HEK293 (cell line): ENCODE measurements around the gene GPHN.

Source experiments
- CTCF ChIA-PET: fragments of 350-600 bp; formaldehyde crosslinking; extraction: SDS; loops from one replicate; lab custom pipeline; 2021; ENCODE audit warnings: antibody characterized with exemption; lab: Yijun Ruan, JAX
- POLR2A ChIA-PET: fragments of 300-600 bp; formaldehyde crosslinking; extraction: SDS; loops from one replicate; lab custom pipeline; 2020; ENCODE audit warnings: antibody characterized with exemption, inconsistent platforms; lab: Yijun Ruan, JAX
- H3K27ac ChIP-seq: fragments of 200-500 bp; sonication (Bioruptor generic); 2 replicates; pipeline ENCODE4 v1.5.1; 2014; ENCODE audit warnings: low read depth, low read length, control low read depth, inconsistent platforms; ENCODE audit errors: extremely low read depth
- H3K36me3 ChIP-seq, 2 experiments: fragments of 200-500 bp in 1 of 2; sonication (Bioruptor generic) in 1 of 2; 1 replicate in 1 of 2; 2 replicates in 1 of 2; pipeline ENCODE4 v1.5.1; 2014 to 2017; ENCODE audit warnings: inconsistent platforms in 2 of 2, low read length in 2 of 2; ENCODE audit not compliant: control insufficient read depth in 2 of 2, insufficient read depth in 1 of 2
- H3K4me1 ChIP-seq: fragments of 200-500 bp; sonication (Bioruptor generic); 2 replicates; pipeline ENCODE4 v1.5.1; 2014; ENCODE audit warnings: mild to moderate bottlenecking, low read length, inconsistent platforms; ENCODE audit not compliant: control insufficient read depth, insufficient read depth
- H3K4me3 ChIP-seq: 2 replicates; pipeline ENCODE4 v1.5.1; 2011; ENCODE audit warnings: low read depth, mild to moderate bottlenecking, control low read depth, low read length, moderate library complexity
- H3K9me3 ChIP-seq: fragments of 200-500 bp; sonication (Bioruptor generic); 2 replicates; pipeline ENCODE4 v1.5.1; 2014; ENCODE audit warnings: low read depth, low read length, inconsistent platforms; ENCODE audit not compliant: control insufficient read depth, insufficient read depth
- GFI1B ChIP-seq: fragments of 450-650 bp; formaldehyde crosslinking; IDR thresholded peaks from 2 replicates; pipeline ENCODE4 v1.5.1; 2016; ENCODE audit warnings: missing biosample characterization, missing genetic modification characterization
- KLF7 ChIP-seq: fragments of 450-650 bp; formaldehyde crosslinking; IDR thresholded peaks from 2 replicates; pipeline ENCODE4 v1.5.1; 2016; ENCODE audit warnings: missing biosample characterization, missing genetic modification characterization, borderline replicate concordance
- KLF8 ChIP-seq: fragments of 450-650 bp; formaldehyde crosslinking; IDR thresholded peaks from 2 replicates; pipeline ENCODE4 v1.5.1; 2016; ENCODE audit warnings: missing biosample characterization, missing genetic modification characterization
- MEIS1 ChIP-seq: sonication (generic); formaldehyde crosslinking; IDR thresholded peaks from 2 replicates; pipeline ENCODE4 v1.8.1; 2022; ENCODE audit warnings: missing genetic modification reagents, mild to moderate bottlenecking, borderline replicate concordance
- RBAK ChIP-seq: fragments of 450-650 bp; formaldehyde crosslinking; IDR thresholded peaks from 2 replicates; pipeline ENCODE4 v1.5.1; 2016; ENCODE audit warnings: missing biosample characterization, missing genetic modification characterization
- REPIN1 ChIP-seq: fragments of 450-650 bp; formaldehyde crosslinking; IDR thresholded peaks from 2 replicates; pipeline ENCODE4 v1.5.1; 2017; ENCODE audit warnings: missing biosample characterization, missing genetic modification characterization, low read depth
- SETDB1 ChIP-seq: IDR thresholded peaks from one replicate; pipeline ENCODE4 v1.6.1; 2017; ENCODE audit warnings: mild to moderate bottlenecking, low read length, moderate library complexity, mixed read lengths; ENCODE audit not compliant: insufficient read length
- YY1 ChIP-seq: fragments of 450-650 bp; formaldehyde crosslinking; IDR thresholded peaks from 2 replicates; pipeline ENCODE4 v1.5.1; 2018; ENCODE audit warnings: missing biosample characterization, missing genetic modification characterization
- ZBTB1 ChIP-seq: fragments of 450-650 bp; formaldehyde crosslinking; IDR thresholded peaks from 2 replicates; pipeline ENCODE4 v1.5.1; 2016; ENCODE audit warnings: missing biosample characterization, missing genetic modification characterization
- ZNF157 ChIP-seq: fragments of 450-650 bp; formaldehyde crosslinking; IDR thresholded peaks from 2 replicates; pipeline ENCODE4 v1.5.1; 2016; ENCODE audit warnings: missing biosample characterization, missing genetic modification characterization
- ZNF19 ChIP-seq: fragments of 450-650 bp; formaldehyde crosslinking; IDR thresholded peaks from 2 replicates; pipeline ENCODE4; 2016; ENCODE audit warnings: missing biosample characterization, missing genetic modification characterization, low read depth
- ZNF202 ChIP-seq: fragments of 450-650 bp; formaldehyde crosslinking; IDR thresholded peaks from 2 replicates; pipeline ENCODE4 v1.5.1; 2016; ENCODE audit warnings: missing biosample characterization, missing genetic modification characterization, borderline replicate concordance
- ZNF239 ChIP-seq: fragments of 450-650 bp; formaldehyde crosslinking; IDR thresholded peaks from 2 replicates; pipeline ENCODE4 v1.5.1; 2016; ENCODE audit warnings: missing biosample characterization, missing genetic modification characterization
- ZNF324 ChIP-seq: fragments of 450-650 bp; formaldehyde crosslinking; IDR thresholded peaks from 2 replicates; pipeline ENCODE4 v1.5.1; 2016; ENCODE audit warnings: missing biosample characterization, missing genetic modification characterization
- ZNF366 ChIP-seq: fragments of 450-650 bp; formaldehyde crosslinking; conservative IDR thresholded peaks from 2 replicates; pipeline ENCODE4 v1.5.1; 2016; ENCODE audit warnings: missing biosample characterization, missing genetic modification characterization
- ZNF521 ChIP-seq: fragments of 450-650 bp; formaldehyde crosslinking; IDR thresholded peaks from 2 replicates; pipeline ENCODE4 v1.5.1; 2017; ENCODE audit warnings: missing biosample characterization, mild to moderate bottlenecking, missing genetic modification characterization
- ZNF561 ChIP-seq: fragments of 450-650 bp; IDR thresholded peaks from 2 replicates; pipeline ENCODE4 v1.5.1; 2018; ENCODE audit warnings: missing biosample characterization, missing genetic modification characterization, borderline replicate concordance
- ZNF596 ChIP-seq: fragments of 450-650 bp; IDR thresholded peaks from 2 replicates; pipeline ENCODE4 v1.5.0; 2018; ENCODE audit warnings: missing biosample characterization, mild to moderate bottlenecking, missing genetic modification characterization, moderate library complexity
- ZNF610 ChIP-seq: fragments of 450-650 bp; formaldehyde crosslinking; IDR thresholded peaks from 2 replicates; pipeline ENCODE4 v1.5.1; 2016; ENCODE audit warnings: missing biosample characterization, missing genetic modification characterization, borderline replicate concordance
- ZNF629 ChIP-seq: fragments of 450-650 bp; formaldehyde crosslinking; IDR thresholded peaks from 2 replicates; pipeline ENCODE4 v1.5.1; 2017; ENCODE audit warnings: missing biosample characterization, missing genetic modification characterization
- ZNF677 ChIP-seq: fragments of 450-650 bp; IDR thresholded peaks from 2 replicates; pipeline ENCODE4 v1.5.0; 2018; ENCODE audit warnings: missing biosample characterization, mild to moderate bottlenecking, missing genetic modification characterization, moderate library complexity
- ZNF785 ChIP-seq: fragments of 450-650 bp; formaldehyde crosslinking; IDR thresholded peaks from 2 replicates; pipeline ENCODE4 v1.5.1; 2016; ENCODE audit warnings: missing biosample characterization, missing genetic modification characterization
- ZNF791 ChIP-seq: fragments of 450-650 bp; formaldehyde crosslinking; IDR thresholded peaks from 2 replicates; pipeline ENCODE4 v1.5.1; 2016; ENCODE audit warnings: missing biosample characterization, missing genetic modification characterization
- TF ChIP-seq, protein P1 (sequence below): fragments of 450-650 bp; formaldehyde crosslinking; IDR thresholded peaks from 2 replicates; pipeline ENCODE4 v1.5.1; 2016; ENCODE audit warnings: missing biosample characterization, missing genetic modification characterization
- TF ChIP-seq, protein P2 (sequence below): fragments of 450-650 bp; formaldehyde crosslinking; IDR thresholded peaks from 2 replicates; pipeline ENCODE4 v1.5.1; 2016; ENCODE audit warnings: missing biosample characterization, missing genetic modification characterization
- TF ChIP-seq, protein P3 (sequence below): fragments of 450-650 bp; formaldehyde crosslinking; IDR thresholded peaks from 2 replicates; pipeline ENCODE4 v1.5.1; 2017; ENCODE audit warnings: missing biosample characterization, missing genetic modification characterization

Gene GPHN

DNA sequence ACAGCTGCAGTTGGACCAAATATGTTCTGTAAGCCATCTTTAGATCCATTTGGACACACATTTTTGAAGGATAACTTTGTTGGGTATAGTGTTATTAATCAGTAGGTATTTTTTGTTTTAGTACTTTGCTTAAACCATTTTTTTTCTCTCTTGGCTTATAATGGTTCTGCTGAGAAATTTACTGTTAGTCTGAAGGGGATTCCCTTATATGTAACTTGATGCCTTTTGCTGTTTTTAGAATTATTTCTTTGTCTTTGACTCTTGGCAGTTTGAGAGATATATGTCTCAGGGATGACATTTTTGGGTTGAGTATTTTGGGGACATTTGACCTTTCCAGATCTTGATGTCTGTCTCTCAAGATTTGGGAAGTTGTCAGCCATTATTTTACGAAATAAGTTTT is 169.8 kb downstream of the GPHN start:
- Histone ChIP-seq H3K36me3 (no peaks in the 10 kb centered on the region), H3K9me3 (no peaks in the 10 kb centered on the region; the same call in 1 of the 2 replicates), H3K27ac (no peak overlapping the region), H3K4me3 (no peak overlapping the region), H3K4me1 (no peaks in the 10 kb centered on the region)
- POLR2A ChIA-PET = no interaction called here
- TF ChIP-seq SETDB1 = peak; percentile 36
- no peak for TF ChIP-seq MEIS1 (CRISPR knock-in tag)
- TF ChIP-seq ZNF791 (tag by site-specific recombination) = peak; percentile 92
- TF ChIP-seq, all 188 proteins: peak for 2
- CTCF ChIA-PET = no interaction called here

DNA sequence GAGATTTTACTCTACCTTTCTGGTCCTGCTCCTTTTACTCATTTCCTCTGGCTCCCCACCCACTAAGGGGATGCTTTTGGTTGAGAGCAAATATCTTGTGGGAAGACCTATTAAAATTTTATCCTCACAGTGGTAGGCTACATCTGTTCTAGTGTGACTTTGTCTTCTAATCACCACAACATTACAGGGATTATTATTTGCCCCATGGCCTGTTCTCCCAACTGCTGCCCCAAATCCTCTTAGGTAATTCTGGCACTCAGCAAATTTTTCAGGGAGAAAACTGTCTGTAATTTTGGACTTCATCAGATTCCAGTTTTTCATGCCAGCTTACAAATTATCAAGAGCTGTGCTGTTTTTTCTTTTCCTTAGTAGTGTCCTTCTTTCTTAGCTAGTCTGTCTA is 172.3 kb downstream of the GPHN start:
- Histone ChIP-seq H3K9me3 (no peaks in the 10 kb centered on the region; the same call in 1 of the 2 replicates), H3K27ac (no peak overlapping the region), H3K36me3 (no peaks in the 10 kb centered on the region; a peak in 1 of 3 replicates), H3K4me3 (no peak overlapping the region), H3K4me1 (no peaks in the 10 kb centered on the region)
- ChIA-PET POLR2A (no interaction called here), CTCF (no interaction called here)
- no peak for TF ChIP-seq ZNF677 (tag by site-specific recombination)
- TF ChIP-seq, protein P1, sequence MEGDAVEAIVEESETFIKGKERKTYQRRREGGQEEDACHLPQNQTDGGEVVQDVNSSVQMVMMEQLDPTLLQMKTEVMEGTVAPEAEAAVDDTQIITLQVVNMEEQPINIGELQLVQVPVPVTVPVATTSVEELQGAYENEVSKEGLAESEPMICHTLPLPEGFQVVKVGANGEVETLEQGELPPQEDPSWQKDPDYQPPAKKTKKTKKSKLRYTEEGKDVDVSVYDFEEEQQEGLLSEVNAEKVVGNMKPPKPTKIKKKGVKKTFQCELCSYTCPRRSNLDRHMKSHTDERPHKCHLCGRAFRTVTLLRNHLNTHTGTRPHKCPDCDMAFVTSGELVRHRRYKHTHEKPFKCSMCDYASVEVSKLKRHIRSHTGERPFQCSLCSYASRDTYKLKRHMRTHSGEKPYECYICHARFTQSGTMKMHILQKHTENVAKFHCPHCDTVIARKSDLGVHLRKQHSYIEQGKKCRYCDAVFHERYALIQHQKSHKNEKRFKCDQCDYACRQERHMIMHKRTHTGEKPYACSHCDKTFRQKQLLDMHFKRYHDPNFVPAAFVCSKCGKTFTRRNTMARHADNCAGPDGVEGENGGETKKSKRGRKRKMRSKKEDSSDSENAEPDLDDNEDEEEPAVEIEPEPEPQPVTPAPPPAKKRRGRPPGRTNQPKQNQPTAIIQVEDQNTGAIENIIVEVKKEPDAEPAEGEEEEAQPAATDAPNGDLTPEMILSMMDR = no peak
- no peak for TF ChIP-seq ZNF239 (tag by site-specific recombination)
- TF ChIP-seq, protein P2, sequence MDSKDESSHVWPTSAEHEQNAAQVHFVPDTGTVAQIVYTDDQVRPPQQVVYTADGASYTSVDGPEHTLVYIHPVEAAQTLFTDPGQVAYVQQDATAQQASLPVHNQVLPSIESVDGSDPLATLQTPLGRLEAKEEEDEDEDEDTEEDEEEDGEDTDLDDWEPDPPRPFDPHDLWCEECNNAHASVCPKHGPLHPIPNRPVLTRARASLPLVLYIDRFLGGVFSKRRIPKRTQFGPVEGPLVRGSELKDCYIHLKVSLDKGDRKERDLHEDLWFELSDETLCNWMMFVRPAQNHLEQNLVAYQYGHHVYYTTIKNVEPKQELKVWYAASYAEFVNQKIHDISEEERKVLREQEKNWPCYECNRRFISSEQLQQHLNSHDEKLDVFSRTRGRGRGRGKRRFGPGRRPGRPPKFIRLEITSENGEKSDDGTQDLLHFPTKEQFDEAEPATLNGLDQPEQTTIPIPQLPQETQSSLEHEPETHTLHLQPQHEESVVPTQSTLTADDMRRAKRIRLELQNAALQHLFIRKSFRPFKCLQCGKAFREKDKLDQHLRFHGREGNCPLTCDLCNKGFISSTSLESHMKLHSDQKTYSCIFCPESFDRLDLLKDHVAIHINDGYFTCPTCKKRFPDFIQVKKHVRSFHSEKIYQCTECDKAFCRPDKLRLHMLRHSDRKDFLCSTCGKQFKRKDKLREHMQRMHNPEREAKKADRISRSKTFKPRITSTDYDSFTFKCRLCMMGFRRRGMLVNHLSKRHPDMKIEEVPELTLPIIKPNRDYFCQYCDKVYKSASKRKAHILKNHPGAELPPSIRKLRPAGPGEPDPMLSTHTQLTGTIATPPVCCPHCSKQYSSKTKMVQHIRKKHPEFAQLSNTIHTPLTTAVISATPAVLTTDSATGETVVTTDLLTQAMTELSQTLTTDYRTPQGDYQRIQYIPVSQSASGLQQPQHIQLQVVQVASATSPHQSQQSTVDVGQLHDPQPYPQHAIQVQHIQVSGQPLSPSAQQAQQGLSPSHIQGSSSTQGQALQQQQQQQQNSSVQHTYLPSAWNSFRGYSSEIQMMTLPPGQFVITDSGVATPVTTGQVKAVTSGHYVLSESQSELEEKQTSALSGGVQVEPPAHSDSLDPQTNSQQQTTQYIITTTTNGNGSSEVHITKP (tag by site-specific recombination) = no peak
- TF ChIP-seq ZNF157 (tag by site-specific recombination) = no peak
- no peak for TF ChIP-seq ZBTB1 (tag by site-specific recombination)
- no peak for TF ChIP-seq ZNF366 (tag by site-specific recombination)
- TF ChIP-seq ZNF610 = no peak
- TF ChIP-seq ZNF19 (tag by site-specific recombination) = no peak
- no peak for TF ChIP-seq KLF7 (tag by site-specific recombination)

DNA sequence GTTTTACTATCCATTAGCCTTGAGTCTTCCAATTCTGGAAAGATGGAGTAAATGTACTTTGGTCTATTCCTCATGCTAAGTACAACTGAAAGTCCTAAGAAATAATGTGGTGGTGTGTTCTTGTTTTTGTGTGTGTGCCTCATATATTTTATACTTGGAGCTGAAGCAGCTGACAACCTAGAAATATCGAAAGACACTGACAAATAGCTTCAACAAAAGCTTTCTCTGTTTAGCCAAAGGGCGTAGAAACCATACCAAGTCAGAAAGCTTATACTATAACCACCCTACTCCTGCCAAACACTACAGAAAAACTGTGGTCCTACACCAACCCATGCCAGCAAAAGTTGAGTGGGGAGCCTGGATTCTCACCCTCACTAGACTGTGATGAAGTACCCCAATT is 188.4 kb downstream of the GPHN start:
- POLR2A ChIA-PET = no interaction called here
- Histone ChIP-seq H3K4me1 (no peaks in the 10 kb centered on the region), H3K27ac (no peak overlapping the region), H3K36me3 (no peaks in the 10 kb centered on the region), H3K4me3 (no peak overlapping the region), H3K9me3 (no peaks in the 10 kb centered on the region)
- CTCF ChIA-PET = no interaction called here
- TF ChIP-seq ZNF785 (tag by site-specific recombination) = no peak
- TF ChIP-seq ZNF324 (tag by site-specific recombination) = no peak
- TF ChIP-seq ZNF561 (tag by site-specific recombination) = no peak
- TF ChIP-seq ZNF521 (tag by site-specific recombination) = no peak
- no peak for TF ChIP-seq GFI1B (tag by site-specific recombination)
- no peak for TF ChIP-seq ZNF202 (tag by site-specific recombination)
- TF ChIP-seq KLF8 (tag by site-specific recombination) = no peak
- TF ChIP-seq, protein P3, sequence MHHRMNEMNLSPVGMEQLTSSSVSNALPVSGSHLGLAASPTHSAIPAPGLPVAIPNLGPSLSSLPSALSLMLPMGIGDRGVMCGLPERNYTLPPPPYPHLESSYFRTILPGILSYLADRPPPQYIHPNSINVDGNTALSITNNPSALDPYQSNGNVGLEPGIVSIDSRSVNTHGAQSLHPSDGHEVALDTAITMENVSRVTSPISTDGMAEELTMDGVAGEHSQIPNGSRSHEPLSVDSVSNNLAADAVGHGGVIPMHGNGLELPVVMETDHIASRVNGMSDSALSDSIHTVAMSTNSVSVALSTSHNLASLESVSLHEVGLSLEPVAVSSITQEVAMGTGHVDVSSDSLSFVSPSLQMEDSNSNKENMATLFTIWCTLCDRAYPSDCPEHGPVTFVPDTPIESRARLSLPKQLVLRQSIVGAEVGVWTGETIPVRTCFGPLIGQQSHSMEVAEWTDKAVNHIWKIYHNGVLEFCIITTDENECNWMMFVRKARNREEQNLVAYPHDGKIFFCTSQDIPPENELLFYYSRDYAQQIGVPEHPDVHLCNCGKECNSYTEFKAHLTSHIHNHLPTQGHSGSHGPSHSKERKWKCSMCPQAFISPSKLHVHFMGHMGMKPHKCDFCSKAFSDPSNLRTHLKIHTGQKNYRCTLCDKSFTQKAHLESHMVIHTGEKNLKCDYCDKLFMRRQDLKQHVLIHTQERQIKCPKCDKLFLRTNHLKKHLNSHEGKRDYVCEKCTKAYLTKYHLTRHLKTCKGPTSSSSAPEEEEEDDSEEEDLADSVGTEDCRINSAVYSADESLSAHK (tag by site-specific recombination) = no peak
- no peak for TF ChIP-seq REPIN1
- no peak for TF ChIP-seq ZNF596 (tag by site-specific recombination)
- no peak for TF ChIP-seq RBAK (tag by site-specific recombination)
- no peak for TF ChIP-seq ZNF629 (tag by site-specific recombination)
- no peak for TF ChIP-seq ZNF677 (tag by site-specific recombination)
- no peak for TF ChIP-seq YY1 (tag by site-specific recombination)
